ENCODE data around the gene PDLIM7. TPM values are rescaled to one million over a fixed set of nuclear protein-coding genes. Genes with fewer than 3 reads are reported as not detected.
A peak's percentile ranks its signal among the peaks of the same experiment; 100 is the strongest.

Gene PDLIM7
- polyA plus RNA-seq, 12 donors = 121 to 338 (median 274) TPM; not detected in 1

DNA sequence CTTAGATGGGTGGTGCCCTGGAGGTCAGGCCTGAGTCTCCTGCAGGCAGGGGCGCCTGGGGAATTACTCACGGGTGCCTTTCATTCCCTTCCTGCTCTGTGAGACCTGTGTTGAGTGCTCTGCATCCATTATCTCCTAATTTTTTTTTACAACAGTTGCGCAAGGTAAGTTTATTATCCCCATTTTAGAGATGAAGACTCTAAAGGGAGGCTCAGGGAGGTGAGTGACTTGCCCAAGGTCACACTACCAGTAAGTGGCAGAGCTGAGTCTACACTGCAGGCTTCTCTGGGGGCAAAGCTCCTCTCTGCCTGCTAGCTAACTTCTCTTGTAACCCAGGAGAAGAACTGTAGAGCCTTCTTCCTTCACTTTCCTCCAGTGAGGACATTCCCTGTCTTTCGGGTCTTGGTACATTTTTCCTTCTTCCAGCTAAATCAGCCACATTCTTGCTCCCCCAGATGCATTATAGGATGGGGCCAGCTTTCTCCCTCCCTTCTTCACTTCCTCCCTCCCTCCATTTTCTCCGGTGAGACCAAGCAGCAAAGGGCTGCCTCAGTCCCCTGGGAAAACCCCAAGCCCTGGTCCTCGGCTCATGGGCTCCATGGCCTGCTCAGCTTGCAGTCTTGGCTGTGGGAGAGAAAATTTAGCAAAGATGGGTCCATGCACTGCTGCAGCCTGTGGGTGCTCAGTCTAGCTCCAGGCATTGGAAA, 49.0 kb downstream of the PDLIM7 start:
- no peak for DNase-seq

DNA sequence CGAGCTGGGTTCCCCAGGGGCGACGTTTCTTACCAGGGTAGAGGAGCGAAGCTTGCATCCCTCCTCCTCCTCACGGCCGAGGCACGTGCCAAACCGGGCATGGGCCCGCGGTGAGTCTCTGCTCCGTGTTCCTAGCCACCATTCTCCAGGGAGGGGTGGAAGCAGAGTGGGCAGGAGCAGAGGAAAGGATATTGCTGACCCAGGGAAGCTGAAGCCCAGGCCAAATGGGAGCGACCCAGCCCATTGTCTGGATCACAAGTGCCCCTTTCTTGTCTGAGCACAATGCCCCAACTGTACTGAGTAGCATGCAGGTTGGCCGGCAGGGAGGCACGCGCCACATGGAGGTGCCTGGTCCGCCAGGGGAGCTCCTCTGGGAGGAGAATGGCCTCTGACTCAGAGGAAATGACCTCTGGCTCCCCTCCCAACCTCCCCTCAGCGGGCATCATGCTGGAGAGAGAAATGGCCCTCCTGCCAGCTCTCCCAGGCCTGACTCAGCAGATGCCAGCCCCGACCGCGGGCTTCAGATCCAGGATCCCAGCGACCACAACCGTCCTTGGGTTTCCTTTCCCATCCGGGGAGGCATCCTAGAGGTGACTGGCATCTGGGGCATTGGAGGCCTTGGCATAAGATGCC, 49.7 kb downstream of the PDLIM7 start:
- no peak for DNase-seq

DNA sequence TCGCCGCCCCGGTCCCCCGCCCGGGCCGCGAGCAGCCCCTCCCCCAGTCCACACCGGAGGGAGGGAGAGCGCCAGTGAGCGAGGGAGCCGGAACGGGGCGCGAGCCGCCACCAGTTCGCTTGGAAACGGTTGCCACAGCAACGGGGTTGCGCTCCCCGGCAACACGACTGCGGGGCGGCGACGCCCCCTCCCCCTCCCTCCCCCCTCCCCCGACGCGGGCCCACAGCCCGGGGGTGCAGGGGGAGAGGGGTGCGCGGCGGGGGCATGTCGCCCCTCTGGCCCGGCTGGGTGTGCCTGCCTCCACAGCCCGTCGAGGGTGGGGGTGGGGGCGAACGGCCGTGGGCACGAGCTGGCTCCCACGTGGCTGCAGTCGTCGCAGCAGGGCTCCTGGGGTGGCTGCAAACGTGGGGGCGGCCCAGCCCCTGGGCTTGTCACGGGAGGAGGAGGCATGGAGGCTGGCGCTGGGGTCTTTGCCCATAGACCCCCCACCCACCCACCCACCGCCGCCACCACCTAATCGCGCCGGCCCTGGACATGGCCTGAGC, 50.3 kb downstream of the PDLIM7 start:
- no peak for DNase-seq

DNA sequence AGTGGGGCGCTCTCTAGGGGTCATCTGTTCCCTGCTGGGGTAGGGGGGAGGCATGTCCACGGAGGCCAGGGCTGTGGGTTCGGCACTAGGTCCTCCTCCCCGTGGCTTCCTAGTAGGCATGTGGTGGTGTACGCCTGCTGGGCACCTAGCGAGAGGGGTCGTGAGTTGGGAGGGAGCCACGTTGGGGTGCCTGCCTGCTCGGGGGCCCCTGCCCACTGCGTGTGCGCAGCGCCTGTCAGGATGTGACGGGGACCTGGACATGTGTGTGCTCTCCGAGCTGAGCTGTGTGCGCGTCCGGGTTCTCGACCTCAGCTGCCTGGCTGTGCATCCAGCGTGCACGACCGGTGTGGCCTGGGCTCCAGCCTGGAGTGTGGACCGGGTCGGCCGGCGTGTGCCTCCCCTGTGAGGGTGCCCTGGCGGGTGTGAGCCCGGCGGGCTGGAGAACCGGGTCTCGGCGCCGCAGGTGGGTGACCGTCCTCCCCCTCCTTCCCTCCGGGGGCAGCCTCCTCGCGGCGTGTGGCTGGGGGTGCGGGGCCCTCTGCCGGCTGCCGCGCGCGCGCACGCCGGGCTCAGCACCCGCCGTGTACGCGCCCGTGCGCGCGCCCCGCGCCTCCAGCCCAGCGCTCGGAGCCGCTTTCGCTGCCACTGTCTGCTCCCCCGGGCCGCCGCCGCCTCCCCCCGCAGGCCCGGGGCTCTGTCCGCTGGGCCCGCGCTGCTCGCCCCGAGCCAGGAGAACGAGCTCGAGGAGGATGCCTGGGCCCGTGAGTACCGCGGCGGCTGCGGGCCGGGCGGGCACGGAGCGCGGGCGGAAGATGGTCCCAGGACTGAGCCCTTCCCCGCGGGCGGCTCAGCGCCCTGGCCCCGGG, 51.0 kb downstream of the PDLIM7 start, which contains the start of gene PRR7:
TSS of gene PRR7 (plus strand) at position 615 of the 866 bp plus-strand sequence. CDS start 8,254 bp downstream, outside the sequence.
- DNase-seq = peak; percentile 61

DNA sequence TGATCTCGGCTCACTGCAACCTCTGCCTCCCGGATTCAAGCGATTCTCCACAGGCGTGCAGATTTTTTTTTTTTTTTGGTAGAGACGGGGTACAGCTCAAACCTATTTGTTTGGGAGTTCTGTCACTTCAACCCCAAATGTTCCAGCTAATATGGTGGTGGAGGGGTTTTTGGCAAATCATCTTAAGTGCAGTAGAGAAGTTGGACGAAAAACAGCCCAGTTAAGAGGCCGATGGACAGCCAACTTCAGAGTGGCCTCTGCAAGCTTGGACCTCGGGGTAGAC, 51.5 kb downstream of the PDLIM7 start:
- DNase-seq = no peak

DNA sequence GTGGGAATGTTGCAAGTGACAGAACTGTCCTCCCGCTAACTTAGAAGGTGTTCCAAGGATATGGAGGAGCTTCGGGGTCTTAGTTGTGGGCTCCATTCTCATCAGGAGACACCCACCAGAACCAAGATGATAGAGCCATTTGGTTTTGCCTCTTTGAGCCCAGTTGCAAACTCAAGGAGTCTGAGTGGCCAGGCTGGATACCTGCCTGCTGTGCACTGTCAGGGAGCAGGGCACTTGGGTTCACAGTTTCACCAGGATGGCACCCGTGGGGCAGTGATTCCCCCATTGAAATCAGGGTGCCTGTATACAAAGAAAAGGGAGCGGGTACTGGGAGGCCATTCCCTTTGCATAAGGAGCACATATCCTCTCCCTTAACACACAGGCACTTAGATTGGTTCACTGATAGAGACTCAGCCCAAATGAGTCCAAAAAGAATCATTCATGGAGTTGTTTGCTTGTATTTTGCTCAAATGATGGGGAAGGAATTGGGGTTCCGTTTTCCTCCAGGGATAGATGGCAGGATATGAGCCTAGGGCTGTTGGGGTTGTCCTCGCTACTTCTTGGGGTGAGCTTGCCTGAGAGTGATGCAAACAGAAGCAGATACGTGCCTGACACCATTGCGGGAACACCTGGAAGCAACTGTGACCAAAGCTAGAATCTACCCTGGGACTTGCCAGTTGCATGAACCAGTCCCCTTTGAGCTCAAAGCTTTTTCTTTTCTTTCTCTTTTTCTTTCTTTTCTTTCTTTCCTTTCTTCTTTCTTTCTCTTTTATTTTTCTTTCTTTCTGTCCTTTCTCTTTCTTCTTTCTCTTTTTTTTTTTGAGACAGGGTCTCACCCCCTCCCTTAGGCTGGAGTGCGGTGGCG, 52.1 kb downstream of the PDLIM7 start:
- no peak for DNase-seq

DNA sequence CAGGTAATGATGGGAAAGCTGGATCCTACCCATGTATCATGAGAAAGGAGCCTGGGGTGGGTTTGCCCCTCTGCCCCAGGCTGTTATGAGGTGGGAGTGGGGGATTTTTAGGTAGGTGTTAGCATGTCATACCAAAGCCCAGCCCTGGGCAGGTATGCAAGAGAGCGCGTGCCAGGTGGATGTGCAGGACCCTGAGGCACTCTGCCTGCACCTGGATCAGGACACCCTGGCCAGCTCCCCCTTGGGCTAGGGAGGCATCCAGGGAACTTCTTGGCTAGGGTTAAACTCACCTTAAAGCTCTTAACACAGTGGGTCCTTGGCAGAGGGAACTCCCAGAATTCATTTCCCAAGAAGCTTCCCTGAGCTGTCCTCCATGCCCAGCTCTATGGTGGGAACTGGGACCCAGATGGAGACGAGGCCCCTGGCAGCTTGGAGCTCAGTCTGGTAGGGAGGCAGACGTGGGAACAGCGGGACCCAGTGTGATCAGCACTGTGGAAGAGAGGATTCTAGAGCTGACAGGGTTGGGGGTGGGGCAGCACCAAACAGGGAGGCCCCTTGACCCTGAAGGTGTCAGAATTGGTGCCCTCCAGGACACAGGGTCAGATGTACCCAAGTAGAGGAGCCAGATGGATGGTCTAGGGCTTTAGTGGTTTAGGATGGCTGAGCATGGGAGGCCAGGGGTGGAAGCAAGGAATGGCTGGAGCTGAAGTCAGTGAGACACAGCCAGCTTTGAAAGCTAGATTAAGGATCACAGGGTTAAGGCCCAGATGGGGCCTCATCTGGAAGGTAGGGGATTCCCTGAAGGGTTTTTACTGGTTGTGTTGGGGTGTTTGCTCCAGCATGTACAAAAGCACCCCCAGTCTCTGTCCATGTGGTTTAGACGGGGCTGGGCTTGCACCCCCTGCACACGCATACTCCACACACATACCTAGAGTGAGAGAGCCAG, 53.0 kb downstream of the PDLIM7 start:
- no peak for DNase-seq

DNA sequence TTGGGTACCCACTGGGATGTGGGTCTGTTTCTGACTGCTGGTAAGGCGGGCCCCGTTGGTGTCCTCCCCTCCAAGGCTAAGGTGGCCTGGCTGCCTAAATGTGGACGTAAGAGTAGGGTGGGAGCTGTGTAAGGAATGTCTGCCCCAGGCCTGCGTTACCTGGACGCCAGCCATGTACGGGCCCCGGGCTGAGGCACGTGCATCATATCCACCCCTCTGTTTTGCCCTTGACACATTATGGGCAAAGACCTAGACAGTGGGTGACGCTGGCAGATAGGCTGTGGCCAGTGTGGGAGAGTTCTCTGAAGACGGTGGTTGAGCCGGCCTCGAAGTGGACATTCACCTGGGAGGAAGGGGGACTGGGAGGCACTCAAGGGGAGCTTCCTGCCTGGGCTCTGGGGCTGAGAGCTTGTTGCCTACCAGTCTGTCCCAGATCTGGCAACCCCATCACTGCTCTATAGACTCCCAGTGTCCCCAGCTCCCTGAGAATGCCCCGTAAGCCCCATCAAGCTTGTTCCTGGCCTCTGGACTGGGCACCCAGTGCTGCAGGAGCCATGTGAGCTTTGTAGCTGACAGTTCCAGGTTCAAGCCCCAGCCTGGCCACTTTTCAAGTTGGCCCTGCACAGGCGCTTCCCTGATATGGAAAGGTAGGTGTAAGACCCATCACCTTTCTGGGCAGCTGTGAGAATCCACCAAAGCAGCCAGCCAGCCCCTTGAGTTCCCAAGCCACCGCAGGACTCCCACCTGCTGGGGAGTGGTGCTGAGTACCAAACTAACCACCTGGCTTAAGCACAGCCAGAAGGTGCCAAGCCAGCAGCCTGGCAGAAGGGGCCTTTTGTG, 54.0 kb downstream of the PDLIM7 start:
- DNase-seq = no peak

DNA sequence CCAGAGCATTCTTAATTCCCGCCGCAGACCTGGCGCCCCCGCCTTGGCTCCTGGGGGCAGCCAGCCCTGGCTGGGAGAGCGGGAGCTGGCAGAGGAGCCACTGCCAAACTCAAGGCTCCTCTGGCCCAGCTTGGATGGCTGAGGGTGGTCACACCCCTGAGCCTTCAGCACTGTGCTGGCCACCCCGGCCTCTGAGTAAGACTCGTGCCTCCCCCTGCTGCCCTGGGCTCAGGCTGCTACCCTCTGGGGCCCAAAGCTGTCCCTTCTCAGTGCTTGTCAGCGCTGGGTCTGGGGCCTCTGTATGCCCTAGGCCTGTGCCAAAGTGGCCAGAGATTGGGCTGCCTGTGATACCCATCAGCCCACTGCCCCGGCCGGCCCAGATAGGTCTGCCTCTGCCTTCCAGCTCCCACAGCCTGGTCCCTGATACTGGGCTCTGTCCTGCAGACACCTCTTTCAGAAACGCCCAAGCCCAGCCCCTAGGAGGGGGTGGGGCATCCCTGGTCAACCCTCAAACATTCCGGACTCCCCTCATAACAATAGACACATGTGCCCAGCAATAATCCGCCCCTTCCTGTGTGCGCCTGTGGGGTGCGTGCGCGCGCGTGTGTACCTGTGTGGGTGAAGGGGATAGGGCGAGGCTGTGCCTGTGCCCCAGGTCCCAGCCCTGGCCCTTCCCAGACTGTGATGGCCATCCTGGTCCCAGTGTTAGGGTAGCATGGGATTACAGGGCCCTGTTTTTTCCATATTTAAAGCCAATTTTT, 55.2 kb downstream of the PDLIM7 start:
- no peak for DNase-seq

DNA sequence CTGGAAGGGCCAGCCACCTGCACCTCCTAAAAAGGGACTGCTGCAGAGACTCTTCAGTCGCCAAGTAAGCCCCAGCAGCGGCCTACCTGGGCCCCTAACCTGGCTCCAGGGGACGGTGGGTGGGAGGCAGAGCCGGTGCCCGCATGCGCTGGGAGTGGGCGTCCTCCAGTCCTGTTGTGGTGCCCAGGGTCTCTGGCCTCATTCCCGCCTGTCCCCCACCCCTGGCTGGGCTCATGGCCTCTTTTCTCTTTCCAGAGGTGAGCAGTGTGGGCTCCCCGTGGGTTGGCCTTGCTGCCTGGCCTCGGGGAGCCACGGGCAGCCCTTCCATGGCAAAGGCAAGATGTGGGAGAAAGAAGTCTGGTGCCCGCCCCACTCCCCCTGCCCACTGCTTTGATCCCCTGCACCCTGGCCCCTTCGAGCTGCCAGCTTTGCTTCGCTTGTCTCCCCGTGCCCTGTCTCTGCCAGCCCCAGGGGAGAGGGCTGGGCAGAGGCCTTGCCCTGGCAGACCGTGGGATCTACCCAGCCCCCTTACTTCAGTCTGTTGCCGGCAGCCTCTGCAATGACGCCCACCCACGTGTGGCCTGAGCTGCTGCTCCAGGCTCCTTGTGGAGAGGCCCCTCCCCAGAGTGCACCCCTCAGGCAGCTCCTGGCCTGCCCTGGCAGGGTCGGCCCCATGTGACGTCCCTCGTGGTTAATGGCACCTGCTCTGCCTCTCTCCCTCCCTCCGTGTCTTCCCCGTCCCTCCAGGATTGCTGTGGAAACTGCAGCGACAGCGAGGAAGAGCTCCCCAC, 56.2 kb downstream of the PDLIM7 start:
- no peak for DNase-seq

DNA sequence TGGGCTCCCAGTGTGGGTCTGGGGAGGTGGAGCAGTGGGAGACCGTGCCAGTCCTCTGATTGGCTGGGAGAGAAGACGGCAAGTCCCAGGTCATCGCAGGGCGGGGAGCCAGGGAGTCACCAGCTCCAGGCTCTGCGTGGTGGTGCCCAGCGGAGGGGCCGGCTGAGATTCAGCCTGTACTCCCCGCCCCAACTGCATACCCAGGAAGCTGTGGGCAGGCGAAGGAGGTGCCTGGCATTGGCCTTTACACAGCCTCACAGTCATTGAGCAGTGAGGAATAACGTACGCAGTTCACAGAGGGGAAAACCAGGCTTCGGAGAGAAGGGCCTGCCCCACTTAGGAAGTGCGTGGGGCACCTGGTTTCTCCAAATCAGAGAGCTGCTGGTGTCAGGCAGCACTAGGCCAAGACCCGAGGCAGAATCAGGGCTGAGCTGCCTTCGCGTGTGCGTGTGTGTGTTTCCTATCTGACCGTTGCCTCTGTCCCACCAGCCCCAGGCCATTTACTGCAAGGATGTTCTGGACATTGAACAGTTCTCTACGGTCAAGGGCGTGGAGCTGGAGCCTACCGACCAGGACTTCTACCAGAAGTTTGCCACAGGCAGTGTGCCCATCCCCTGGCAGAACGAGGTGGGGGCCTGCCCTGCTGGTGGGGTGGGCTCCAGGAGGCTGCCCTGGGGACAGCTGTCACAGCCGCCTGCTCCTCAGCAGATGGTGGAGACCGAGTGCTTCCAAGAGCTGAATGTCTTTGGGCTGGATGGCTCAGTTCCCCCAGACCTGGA, 57.0 kb downstream of the PDLIM7 start:
- DNase-seq = no peak

DNA sequence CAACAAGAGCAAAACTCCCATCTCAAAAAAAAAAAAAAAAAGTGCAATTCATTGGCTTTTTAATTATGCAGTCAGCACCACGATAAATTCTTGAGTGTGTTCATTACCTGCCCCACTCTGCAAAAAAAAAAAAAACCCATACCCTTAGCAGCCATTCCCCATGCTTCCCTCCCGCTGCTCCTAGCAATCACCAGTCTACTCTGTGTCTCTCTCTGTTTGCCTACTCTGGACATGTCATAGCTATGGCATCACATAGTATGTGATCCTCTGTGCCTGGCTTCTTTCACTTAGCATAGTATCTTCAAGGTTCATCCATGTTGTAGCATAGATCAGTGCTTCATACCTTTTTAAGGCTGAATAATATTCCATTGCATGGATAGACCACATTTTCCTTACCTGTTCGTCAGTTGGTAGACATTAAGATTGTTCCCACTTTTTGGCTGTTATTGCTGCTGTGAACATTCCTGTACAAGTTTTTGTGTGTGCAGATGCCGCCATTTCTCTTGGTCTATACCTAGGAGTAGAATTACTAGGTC, 57.8 kb downstream of the PDLIM7 start:
- no peak for DNase-seq

DNA sequence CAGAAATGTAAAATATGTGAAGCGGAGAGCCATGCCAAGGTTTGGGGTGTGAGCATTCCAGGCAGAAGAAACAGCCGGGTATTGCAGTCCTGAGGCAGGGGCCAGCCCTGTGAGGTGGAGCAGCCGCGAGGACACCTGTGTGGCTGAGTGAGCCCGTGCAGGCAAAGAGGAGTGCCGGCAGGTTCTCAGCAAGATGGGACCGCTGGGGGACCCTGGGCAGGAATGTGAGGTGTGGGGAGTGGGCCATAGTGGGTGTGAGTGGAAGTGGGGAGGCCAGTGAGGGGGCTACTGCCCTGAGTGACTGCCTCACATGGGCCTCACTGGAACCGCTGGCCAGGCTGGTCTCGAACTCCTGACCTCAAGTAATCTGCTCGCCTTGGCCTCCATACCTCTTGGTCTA, 58.9 kb downstream of the PDLIM7 start:
- DNase-seq = no peak

DNA sequence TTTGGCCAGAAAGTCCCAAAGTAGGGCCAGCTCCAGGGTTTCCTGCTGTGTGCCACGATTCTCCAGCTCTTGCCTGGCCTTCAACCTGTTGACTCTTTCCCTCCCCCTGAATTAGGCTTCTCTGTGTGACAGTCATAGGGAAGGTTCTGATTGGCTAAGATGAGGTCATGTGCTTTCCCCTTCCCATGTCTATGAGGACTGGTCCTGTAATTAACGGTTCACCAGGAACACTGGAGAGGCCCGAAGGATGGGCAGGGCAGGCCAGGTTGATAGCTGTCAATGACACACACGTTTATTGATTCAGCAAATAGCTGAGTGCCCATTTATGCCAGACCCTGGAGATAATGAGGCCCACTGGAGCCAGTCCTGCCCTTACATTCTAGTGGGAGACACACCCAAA, 59.8 kb downstream of the PDLIM7 start:
- DNase-seq = no peak

DNA sequence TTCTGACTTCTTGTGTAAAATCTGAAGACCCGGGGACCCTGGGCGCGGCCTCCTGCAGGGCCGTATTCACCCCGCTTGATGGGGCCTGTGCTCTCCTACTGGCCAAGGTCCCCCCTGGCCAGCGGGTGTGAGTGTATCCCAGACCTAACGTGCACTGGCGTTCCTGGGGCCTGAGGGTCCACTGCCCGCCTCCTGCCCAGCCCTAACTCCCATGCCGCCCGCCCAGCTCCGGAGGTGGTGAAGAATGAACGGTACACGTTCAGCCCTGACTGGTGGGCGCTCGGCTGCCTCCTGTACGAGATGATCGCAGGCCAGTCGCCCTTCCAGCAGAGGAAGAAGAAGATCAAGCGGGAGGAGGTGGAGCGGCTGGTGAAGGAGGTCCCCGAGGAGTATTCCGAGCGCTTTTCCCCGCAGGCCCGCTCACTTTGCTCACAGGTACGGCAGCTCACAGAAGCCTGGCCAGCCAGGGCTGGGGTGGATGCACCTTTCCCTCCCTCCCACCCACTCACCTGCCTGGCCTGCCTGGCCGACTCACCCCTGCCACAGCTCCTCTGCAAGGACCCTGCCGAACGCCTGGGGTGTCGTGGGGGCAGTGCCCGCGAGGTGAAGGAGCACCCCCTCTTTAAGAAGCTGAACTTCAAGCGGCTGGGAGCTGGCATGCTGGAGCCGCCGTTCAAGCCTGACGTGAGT, 61.4 kb downstream of the PDLIM7 start:
- DNase-seq = no peak
